ENCODE data around the gene LIMS1.
"Not testable (repeated sequence)": the region's sequence is repeated elsewhere in the genome, so short reads cannot be mapped to it uniquely, and the experiment has no call there.

The LIMS1 gene, protein sequence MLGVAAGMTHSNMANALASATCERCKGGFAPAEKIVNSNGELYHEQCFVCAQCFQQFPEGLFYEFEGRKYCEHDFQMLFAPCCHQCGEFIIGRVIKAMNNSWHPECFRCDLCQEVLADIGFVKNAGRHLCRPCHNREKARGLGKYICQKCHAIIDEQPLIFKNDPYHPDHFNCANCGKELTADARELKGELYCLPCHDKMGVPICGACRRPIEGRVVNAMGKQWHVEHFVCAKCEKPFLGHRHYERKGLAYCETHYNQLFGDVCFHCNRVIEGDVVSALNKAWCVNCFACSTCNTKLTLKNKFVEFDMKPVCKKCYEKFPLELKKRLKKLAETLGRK

DNA sequence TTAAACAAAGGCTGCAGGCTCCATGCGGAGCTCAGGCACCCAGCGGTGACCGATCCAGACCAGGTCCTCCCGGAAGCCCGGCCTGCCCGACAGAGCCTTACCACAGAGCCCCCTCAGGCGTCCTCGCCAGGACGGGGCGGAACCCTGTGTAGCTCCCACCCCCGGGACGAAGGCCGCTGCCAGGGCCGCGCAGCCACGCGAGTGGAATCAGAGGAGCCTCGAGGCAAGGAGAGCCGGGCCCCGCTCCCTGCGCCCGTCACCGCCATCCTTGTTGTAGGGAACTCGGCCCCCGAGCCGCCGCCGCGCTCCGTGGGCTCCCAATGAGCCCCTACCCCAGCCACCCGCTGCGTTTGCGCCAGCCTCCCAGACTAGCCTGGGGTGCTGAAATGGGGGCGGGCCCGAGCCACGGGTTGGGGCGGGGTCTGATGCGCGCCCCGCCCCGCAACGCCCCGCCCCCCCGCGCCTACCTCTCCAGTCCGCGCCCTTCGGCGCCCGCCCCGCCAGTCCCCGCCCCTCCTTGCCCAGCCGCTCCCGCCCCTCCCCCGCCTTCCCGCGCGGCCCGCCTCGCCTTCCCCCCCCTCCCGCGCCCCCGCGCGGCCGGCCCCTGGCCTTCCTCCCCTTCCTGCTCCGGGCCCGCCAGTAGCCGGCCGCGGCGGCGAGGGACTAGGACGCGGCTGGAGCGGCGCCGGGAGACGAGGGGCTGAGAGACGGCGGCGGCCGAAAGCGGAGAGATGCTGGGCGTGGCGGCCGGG lies at the start of gene LIMS1:
Gene LIMS1 (plus strand): TSS at position 639 of the 752 bp plus-strand sequence. CDS start 93 bp downstream, at position 732.
- DNase-seq (ENCODE audit: low read depth), result peak; percentile 81

DNA sequence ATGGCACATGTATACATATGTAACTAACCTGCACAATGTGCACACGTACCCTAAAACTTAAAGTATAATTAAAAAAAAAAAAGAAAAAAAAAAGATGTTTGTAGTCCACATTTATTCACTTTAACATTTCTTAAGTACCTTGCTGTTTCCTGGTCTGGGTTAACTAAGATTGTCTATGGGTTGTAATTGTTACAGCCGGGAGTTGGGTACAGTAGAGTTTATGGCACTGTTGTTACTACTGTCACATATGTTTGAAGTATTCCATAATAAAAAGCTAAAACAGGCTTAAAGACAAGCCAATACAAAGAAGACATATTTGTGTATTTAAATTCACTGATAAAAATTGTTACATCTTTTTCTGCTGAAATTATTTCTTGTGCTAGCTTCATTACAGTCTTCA lies 49.0 kb upstream of the LIMS1 start:
- DNase-seq (ENCODE audit: low read depth), result no peak

DNA sequence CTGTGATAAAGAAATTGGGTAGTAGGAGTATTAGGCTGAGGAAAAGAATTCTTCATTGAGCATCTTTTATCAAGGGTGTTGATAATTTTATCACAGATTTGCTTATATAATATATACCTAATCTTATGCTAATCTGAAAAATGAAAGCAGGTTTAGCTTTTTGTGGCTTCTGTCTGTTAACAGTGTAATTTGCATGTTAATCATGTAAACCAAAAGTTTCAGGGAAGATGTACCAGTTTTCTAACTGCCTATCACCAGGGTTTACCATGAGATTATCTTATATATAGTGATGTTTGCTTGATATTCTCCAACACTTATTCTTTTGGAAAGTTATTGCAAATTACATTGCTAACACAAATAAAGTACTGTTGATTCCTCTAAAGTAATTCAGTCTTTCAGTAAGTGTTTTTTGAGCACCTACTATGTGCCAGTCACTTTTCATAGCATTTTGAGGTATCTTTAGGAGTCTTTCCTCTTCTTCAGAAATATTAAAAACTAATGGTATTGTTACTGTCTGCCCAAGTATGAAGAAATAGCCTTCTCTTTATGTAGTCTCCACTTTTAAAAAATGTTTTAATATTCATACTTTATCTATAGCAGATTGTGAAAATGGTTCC lies 43.7 kb upstream of the LIMS1 start:
- DNase-seq (ENCODE audit: low read depth), result no peak

DNA sequence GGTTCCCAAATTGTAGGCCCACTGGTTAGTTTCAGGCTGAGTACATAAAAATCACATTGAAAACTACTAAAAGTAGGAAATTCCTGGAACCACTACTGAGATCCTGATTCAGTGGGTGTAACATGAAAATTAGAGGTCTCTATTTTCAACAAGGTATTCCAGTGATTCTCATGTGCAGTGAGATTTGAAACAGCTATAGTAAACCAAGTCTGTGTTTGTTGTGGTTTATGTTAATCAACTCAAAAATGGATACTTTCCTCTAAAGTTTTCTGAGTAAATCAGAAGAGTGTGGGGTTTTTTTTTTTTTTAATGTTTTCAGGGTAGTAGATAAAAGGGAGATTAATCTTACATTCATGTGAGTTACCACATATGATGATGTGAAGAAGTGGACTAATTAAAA lies 42.4 kb upstream of the LIMS1 start:
- DNase-seq (ENCODE audit: low read depth), result no peak

DNA sequence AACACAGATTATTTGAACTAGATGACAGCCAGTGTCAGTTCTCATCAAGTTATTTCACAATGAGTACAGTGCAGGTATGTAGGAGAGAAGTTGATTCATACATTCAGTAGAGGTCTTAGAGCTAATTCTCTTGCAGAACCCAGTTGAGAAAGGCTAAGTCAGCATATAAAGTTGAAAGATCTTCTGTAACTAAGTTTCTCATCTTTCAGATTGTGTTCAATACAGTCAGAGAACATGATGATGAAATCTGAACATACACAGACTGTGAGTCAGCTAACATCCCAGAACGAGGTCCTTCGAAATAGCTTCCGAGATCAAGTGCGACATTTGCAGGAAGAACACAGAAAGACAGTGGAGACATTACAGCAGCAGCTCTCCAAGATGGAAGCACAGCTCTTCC lies 41.9 kb upstream of the LIMS1 start:
- no peak for DNase-seq (ENCODE audit: low read depth)

DNA sequence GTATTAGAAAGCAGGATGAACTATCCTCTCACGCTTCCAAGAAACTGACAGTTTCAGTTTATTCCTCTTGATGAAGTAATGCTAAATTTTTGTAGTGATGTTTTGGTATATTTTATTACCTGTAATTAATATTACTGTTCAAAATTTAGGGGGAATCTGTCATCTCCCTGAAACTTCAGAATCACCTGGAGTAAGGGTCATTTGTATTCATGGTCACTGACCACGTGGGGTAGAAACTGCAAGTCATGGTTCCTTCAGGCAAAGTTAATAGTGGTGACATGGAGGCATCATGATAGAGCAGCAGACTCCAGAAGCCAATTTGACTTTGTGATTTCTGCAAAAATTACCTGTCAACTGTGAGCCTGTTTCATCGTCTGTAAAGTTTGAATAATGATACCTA lies 38.1 kb upstream of the LIMS1 start:
- DNase-seq (ENCODE audit: low read depth), result not testable (repeated sequence)

DNA sequence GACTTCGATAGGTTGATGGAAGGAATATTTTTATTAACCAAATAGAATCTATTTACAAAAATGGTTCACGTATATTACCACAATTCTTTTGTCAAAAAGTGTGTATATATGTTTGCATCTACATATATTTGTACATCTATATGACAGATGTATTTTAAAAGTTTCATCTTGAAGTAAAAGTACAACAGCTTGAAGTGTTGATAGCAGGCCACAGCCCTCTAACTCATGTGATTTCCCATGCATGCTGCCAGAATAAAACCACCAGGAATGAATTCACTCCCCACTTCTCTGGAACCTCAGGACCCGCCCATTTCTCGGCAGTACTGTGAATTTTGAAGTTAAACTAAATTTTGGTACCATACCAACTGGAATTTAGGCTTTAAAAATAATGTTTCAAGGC lies 26.6 kb upstream of the LIMS1 start:
- DNase-seq (ENCODE audit: low read depth), result not testable (repeated sequence)

DNA sequence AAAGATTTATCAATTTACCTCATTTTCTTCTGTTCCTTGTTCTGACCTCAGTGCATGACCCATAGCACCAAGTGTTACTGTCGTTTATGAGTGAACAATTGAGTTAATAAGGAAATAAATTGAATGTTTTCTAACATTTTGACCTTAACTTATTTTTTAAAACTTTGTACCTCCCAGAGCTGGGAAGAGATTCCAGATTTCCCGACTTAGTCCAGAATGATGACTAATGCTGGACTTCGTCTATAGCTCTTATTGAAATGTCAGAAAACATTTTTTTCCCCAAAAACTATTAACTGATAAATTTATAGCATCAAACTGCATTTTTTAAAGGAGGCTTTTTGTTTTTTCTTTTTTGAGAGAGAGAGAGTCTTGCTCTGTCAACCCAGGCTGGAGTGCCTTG lies 21.8 kb upstream of the LIMS1 start:
- not testable (repeated sequence) for DNase-seq (ENCODE audit: low read depth)

DNA sequence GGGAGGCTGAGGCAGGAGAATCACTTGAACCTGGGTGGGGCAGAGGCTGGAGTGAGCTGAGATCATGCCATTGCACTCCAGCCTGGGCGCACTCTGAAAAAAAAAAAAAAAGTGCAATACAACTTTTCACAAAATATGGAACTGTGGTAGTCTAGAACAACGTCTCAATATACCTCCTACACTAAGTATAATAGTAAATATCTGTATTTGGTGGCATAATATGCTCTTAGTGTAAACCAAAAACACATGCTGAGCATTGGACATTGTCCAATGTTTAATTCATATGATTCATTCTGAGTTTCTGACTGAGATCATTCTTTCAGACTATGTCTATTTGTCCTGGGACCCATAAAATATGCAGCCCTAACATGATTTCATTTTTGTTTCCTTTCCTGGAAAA lies 19.8 kb upstream of the LIMS1 start:
- DNase-seq (ENCODE audit: low read depth), result not testable (repeated sequence)

DNA sequence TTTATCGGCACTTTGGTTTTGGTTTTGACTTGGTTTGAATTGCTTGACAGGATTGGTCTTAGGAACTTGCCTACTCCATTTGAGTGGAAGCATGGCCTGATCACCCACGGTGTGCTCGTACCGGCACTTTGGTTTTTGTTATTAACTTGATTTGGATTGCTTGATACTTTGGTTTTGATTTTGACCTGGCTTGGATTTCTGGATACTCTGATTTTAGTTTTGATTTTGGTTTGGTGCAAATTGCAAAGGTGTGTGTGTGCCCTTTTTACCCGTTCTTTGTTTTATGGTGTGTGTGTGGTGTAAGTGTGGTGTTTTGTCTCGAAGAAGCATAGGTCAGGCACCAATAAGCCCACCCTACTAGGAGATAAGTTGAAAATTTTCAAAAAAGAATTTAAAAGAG lies 9.6 kb upstream of the LIMS1 start:
- DNase-seq (ENCODE audit: low read depth), result not testable (repeated sequence)

DNA sequence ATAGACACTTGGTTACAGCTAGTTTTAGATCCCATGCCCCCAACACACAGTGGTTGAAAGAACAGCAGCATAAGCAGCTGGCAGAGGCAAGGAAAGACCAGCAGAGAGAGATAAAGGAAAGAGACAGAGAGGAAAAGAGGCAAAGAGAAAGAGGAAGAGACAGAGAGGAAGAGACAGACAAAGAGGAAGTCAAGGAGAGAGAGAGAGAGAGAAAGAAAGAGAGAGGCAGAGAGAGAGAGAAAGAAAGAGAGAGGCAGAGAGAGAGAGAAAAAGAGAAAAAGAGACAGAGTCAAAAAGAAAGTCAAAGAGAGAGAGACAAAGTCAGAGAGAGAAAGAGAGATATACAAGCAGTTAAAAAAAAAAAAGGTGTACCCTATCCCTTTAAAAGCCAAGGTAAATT lies 9.0 kb upstream of the LIMS1 start:
- DNase-seq (ENCODE audit: low read depth), result not testable (repeated sequence)

DNA sequence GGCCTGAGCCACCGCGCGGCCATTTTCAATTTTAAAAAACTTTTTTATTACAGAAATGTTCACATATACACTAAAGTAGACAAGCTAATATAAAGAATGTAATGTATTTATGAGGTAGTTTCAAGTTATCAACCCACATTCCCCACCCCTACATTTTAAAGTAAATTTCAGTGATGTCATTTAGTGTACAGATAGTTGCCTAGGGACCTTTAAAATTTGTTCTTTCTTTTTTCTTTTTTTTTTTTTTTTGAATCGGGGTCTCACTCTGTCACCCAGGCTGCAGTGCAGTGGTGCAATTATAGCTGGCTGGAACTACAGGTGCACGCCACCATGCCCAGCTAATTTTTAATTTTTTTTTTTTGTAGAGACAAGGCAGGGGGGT lies 2.6 kb upstream of the LIMS1 start:
- DNase-seq (ENCODE audit: low read depth), result no peak

DNA sequence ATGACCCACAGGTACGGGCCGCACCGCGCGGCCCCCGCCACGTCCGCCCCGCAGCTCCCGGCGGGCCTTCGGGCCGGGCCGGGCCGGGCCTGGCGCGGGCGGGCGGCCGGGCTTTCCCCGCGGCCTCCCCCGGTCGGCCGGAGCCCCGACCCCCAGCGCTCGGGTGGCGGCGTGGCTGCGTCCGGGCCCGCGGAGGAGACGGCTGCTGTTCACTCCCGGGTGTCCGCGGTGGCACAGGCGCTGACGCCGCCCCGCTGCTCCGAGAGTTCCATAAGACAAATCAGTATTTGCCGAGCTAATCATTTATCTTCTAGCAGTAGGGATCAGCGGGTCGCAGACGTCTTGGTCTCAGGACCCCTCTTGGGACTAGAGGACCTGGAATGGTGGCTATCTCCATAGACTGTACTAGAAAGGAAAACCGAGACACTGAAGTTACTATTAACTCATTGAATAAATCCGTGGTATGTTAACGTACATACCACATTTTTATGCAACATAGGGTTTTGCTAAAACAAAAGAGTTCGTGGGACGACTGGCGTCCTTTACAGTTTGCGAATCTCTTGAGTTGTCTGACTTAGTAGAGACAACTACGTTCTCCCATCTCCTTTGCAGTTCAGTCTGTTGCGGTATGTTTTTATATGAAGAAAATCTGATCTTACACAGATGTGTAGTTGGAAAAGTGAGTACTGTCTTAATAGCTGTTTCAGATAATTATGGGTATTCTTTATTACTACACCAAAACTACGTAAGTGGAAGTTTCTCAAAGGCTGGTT lies 500 bp downstream of the LIMS1 start:
- DNase-seq (ENCODE audit: low read depth), result peak; percentile 1

DNA sequence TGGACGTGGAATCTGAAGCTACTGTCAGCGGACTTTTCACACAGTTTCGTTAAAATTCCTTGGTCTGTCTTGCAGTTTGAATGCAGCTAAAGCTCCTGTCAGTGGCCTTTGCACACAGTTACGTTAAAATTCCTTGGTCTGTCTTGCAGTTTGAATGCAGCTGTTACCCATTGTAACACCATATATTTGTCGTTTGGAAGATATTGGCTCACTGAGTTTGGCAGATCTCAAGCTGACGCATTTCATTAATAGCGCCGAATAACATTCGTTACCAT lies 1.0 kb downstream of the LIMS1 start:
- no peak for DNase-seq (ENCODE audit: low read depth)

DNA sequence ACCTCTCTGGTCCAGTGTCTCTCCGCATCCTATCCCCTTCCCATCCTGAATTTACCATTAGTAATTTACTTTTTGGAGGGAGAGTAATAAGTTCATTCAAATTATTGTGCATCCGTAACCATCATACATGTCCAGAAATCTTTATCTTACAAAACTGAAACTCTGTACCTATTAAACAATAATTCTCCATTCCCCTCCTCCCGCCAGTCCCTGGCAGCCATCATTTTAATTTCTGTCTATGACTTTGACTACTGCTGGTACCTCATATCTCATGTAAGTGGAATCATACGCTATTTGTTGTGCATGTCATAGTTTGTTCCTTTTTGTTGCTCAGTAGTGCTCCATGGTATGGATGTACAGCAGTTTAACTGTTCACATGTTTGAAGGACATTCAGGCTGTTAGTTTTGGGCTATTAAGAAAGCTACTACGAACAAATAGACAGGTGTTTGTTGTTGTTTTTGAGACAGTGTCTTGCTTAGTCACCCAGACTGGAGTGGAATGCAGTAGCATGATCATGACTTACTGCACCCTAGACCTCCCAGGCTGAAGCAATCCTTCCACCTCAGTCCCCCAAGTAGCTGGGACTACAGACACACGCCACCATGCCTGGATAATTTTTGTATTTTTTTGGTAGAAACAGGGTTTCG lies 2.0 kb downstream of the LIMS1 start:
- DNase-seq (ENCODE audit: low read depth), result no peak

DNA sequence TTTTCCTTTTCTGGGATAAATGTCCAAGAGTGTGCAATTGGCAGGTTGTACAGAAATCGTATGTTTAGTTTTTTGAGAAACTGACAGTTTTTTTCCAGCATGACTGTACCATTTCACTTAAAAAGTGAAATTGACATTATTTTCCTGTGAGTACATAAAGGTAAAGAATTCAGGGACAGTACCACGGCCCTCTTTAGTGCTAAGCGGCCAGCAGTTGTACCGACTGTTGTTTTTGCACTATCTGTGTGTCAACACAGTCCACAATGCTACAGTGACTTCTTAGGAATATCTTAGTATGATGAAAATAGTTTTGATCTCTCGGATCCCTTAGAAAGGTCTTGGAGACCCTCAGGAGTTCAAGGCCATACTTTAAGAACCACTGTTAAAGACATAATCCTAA lies 2.6 kb downstream of the LIMS1 start:
- DNase-seq (ENCODE audit: low read depth), result no peak

DNA sequence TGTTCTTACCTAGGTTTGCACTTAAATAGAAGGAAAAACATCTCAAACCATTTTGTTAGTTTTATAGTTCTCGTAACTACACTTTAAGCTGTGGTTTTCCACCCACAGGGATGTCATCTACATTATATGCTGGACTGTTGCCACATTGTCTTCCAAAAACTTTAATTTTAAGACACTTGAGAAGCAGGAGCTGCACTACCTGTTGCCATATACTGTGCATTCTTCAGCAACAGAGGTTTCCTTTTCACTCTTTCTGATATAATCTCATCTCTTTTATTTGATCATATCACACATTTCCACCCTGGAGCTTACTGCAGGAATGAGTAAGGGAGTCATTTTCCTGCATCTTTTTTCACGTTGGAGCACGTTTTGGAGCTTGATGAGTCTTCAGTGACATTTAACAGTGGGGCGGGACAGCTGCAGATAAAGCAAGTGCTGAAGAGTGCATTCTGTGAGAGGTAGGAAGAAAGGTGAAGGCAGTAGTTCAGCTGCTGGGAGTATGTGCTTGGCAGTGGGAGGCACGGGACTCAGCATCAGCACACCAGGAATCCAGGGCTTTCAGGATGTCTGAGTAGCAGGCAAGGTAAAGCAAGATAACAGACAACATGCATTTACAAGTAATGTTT lies 3.8 kb downstream of the LIMS1 start:
- DNase-seq (ENCODE audit: low read depth), result no peak

DNA sequence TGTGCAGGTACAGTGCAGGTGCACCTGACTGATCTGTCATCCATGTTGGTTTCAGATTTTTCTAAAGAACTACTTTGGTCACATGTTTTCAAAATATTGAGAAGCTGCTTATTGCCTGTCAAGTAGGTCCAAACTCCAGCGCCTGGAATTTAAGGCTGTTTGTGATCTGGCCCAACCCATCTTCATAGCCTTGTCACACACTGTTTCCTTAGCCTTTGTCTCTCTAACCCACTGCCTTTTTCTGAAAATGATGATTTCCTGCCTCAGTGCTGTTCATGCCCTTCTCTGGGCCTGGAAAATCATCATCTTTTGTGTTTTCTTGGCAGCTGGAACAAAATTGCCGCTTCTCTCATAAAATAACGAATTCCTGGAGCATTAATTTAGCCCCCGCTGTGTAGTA lies 7.2 kb downstream of the LIMS1 start:
- no peak for DNase-seq (ENCODE audit: low read depth)

DNA sequence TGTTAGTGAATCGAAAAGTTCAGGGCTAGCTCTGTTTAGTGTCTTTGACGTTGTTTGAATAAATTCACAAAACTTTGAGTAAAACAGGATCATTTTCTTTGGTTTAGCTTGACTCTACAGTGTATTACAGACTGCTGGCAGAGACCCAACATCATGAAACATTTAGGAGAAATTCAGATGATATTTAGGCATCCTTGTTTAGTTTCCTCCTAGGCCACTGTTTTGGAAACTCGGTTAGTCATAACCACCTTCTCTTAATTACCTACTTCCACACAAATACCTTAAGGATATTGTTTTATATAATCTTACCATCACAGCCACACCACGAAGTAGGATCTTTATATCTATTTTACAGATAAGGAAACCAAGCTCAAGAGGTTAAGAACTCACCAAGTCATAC lies 7.8 kb downstream of the LIMS1 start:
- no peak for DNase-seq (ENCODE audit: low read depth)

DNA sequence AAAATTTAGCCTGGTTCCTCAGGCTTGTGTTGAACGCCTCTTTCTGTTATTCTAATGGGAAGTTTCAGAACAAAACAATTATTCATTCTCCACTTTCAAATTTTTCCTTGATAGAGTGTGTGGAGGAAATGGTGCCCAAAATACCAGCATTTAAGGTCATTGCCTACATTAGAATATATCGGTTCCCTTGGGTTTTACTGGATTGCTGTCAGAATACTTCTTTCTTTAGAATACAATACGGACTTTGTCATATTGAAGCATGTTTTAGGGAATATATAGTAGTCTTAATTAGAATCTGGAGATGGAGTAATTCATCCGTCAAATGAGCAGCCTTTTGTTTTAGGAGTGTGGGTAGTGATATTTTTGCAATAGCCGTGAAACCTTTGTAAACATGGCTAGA lies 13.3 kb downstream of the LIMS1 start:
- no peak for DNase-seq (ENCODE audit: low read depth)

DNA sequence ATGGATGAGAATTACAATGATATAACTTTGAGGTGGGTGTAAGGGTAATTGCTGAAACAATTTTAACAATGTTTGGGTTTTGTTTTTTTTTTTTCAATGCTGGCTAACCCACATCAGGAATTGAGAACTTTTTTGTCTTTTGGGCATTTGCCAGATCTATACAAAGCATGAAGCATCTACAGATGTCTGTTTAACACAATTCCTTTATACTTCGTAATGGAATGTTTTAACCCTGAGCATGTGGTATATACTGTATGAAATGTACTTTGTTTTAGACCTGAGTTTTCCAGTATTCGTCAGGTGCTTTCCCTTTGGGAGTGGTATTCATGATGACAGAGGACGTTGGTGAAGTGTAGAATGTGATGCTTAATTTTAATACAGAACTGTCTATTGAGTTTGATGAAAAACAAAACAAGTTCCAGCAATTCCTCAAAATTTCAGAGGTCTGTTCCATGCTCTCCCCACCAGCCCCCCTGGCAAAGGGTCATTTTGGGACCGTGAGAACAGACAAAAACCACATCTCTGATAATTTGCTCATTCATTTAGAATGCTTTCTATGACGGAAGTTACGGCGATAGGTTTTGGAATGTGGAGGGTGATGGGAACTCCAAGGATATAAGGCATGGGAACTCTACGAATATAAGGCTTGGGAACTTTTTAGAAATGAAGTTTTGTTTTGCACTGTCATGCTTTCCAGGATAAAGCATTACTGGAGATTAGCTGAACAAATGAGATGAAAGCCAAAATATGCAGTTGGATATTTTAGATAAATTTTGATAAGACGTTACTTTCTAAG lies 14.1 kb downstream of the LIMS1 start:
- DNase-seq (ENCODE audit: low read depth), result no peak

Measured in stimulated activated CD8-positive, alpha-beta memory T cell treated with anti-CD3 and anti-CD28 coated beads, Interleukin-7, amount 100 ng/mL, for 24 hours (primary cell).